HepG2 (cell line): ENCODE results near the gene NKX1-2. TPM values are rescaled to one million over a fixed set of nuclear protein-coding genes. Genes with fewer than 3 reads are reported as not detected.

Experiments
- ARHGAP35 ChIP-seq: sonication (generic); formaldehyde crosslinking; IDR thresholded peaks from 2 replicates; pipeline ENCODE4 v1.9.0; 2022; ENCODE audit warnings: mild to moderate bottlenecking, inconsistent platforms, moderate library complexity, missing genetic modification reagents, borderline replicate concordance
- BHLHE40 ChIP-seq: IDR thresholded peaks from 2 replicates; pipeline ENCODE4 v1.6.1; 2011; ENCODE audit warnings: low read length, improper control_type of control experiment
- ESRRA ChIP-seq: sonication (generic); formaldehyde crosslinking; IDR thresholded peaks from 2 replicates; pipeline ENCODE4 v1.5.1; 2020; ENCODE audit warnings: mild to moderate bottlenecking, low read depth, missing genetic modification reagents
- FOSL2 ChIP-seq: sonication (generic); formaldehyde crosslinking; IDR thresholded peaks from 2 replicates; pipeline ENCODE4 v1.4.0; 2020; ENCODE audit warnings: missing genetic modification reagents
- GATAD1 ChIP-seq: IDR thresholded peaks from 2 replicates; pipeline ENCODE4 v1.6.1; 2016; ENCODE audit warnings: missing genetic modification reagents, missing compliant biosample characterization
- HOXA3 ChIP-seq: sonication (generic); formaldehyde crosslinking; IDR thresholded peaks from 2 replicates; pipeline ENCODE4 v1.5.0; 2020; ENCODE audit warnings: missing genetic modification reagents
- KDM5B ChIP-seq: sonication (generic); formaldehyde crosslinking; IDR thresholded peaks from 2 replicates; pipeline ENCODE4 v1.4.0; 2020; ENCODE audit warnings: missing genetic modification reagents, mild to moderate bottlenecking, borderline replicate concordance
- MBNL3 ChIP-seq: fragments of 250-450 bp; sonication (Bioruptor Pico); conservative IDR thresholded peaks from 2 replicates; pipeline ENCODE4 v1.8.0; 2022; ENCODE audit warnings: mild to moderate bottlenecking, inconsistent platforms
- MTA1 ChIP-seq: sonication (generic); formaldehyde crosslinking; IDR thresholded peaks from 2 replicates; pipeline ENCODE4 v1.4.0; 2020; ENCODE audit warnings: missing genetic modification reagents, mild to moderate bottlenecking, borderline replicate concordance
- MTA3 ChIP-seq: sonication (generic); formaldehyde crosslinking; IDR thresholded peaks from 2 replicates; pipeline ENCODE4 v1.4.0; 2020; ENCODE audit warnings: missing genetic modification reagents
- RARA ChIP-seq: IDR thresholded peaks from 2 replicates; pipeline ENCODE4 v1.6.1; 2016; ENCODE audit warnings: missing genetic modification reagents, missing compliant biosample characterization
- SETDB1 ChIP-seq: sonication (generic); formaldehyde crosslinking; IDR thresholded peaks from 2 replicates; pipeline ENCODE4 v1.5.1; 2020; ENCODE audit warnings: missing genetic modification reagents, mild to moderate bottlenecking, borderline replicate concordance
- SRSF1 ChIP-seq: fragments of 200-400 bp; formaldehyde crosslinking; optimal IDR thresholded peaks from 2 replicates; pipeline ENCODE3; 2017; ENCODE audit warnings: mild to moderate bottlenecking, low read depth, low read length, moderate library complexity
- SYNCRIP ChIP-seq: fragments of 200-400 bp; formaldehyde crosslinking; IDR thresholded peaks from 2 replicates; pipeline ENCODE4 v1.6.1; 2018; ENCODE audit warnings: mild to moderate bottlenecking, low read depth, low read length; ENCODE audit not compliant: insufficient read depth
- TCF7 ChIP-seq: sonication (generic); IDR thresholded peaks from 2 replicates; pipeline ENCODE4 v1.6.1; 2016; ENCODE audit warnings: antibody characterized with exemption, low read depth
- ZEB1 ChIP-seq: IDR thresholded peaks from 2 replicates; pipeline ENCODE4 v1.6.1; 2012; ENCODE audit warnings: mild to moderate bottlenecking, low read depth, inconsistent platforms; ENCODE audit not compliant: insufficient replicate concordance
- ZFX ChIP-seq: sonication (generic); formaldehyde crosslinking; IDR thresholded peaks from 2 replicates; pipeline ENCODE4 v1.4.0; 2020; ENCODE audit warnings: mild to moderate bottlenecking, low read depth, missing genetic modification reagents, moderate library complexity
- ZNF138 ChIP-seq: sonication (generic); formaldehyde crosslinking; IDR thresholded peaks from 2 replicates; pipeline ENCODE4 v1.5.0; 2020; ENCODE audit warnings: mild to moderate bottlenecking, low read depth, missing genetic modification reagents
- ZNF20 ChIP-seq: sonication (generic); formaldehyde crosslinking; IDR thresholded peaks from 2 replicates; pipeline ENCODE4 v1.4.0; 2020; ENCODE audit warnings: mild to moderate bottlenecking, moderate library complexity, missing genetic modification reagents
- ZNF205 ChIP-seq: IDR thresholded peaks from 2 replicates; pipeline ENCODE4 v1.6.1; 2018; ENCODE audit warnings: missing biosample characterization, missing genetic modification reagents
- ZNF251 ChIP-seq: sonication (generic); formaldehyde crosslinking; IDR thresholded peaks from 2 replicates; pipeline ENCODE4 v1.9.0; 2021; ENCODE audit warnings: mild to moderate bottlenecking, missing genetic modification reagents
- ZNF350 ChIP-seq: sonication (generic); formaldehyde crosslinking; IDR thresholded peaks from 2 replicates; pipeline ENCODE4 v1.4.0; 2020; ENCODE audit warnings: mild to moderate bottlenecking, low read depth, missing genetic modification reagents, borderline replicate concordance
- ZNF414 ChIP-seq: sonication (generic); formaldehyde crosslinking; IDR thresholded peaks from 2 replicates; pipeline ENCODE4 v1.5.0; 2020; ENCODE audit warnings: missing genetic modification reagents
- ZNF430 ChIP-seq: sonication (generic); formaldehyde crosslinking; IDR thresholded peaks from 2 replicates; pipeline ENCODE4 v1.9.0; 2021; ENCODE audit warnings: mild to moderate bottlenecking, missing genetic modification reagents
- ZNF782 ChIP-seq: sonication (generic); formaldehyde crosslinking; IDR thresholded peaks from 2 replicates; pipeline ENCODE4 v1.4.0; 2020; ENCODE audit warnings: missing genetic modification reagents, mild to moderate bottlenecking, borderline replicate concordance
- ZSCAN30 ChIP-seq: sonication (generic); formaldehyde crosslinking; IDR thresholded peaks from 2 replicates; pipeline ENCODE4 v1.5.0; 2020; ENCODE audit warnings: mild to moderate bottlenecking, missing genetic modification reagents
- polyA plus RNA-seq, 8 experiments: library from polyadenylated mRNA; depleted of rRNA in 3 of 8; stranded (reverse) in 7 of 8; unstranded in 1 of 8; fragments of >200 nt; fragmentation: Illumina TruSeq in 4 of 8; extraction: Trizol in 4 of 8; gene quantifications; 2 replicates each; pipeline versions ENCODE4 v1.2.1 to v1.2.3, GENCODE V29; 2011 to 2016; ENCODE audit warnings: low read depth in 4 of 8, missing spikeins in 1 of 8, mixed read lengths in 1 of 8; ENCODE audit not compliant: insufficient read depth in 1 of 8
- total RNA-seq, 5 experiments: library from RNA; depleted of rRNA; stranded (reverse); fragments of >200 nt; fragmentation: Illumina TruSeq; extraction: Trizol; gene quantifications; 2 replicates each; pipeline ENCODE4 v1.2.3, GENCODE V29; 2016; ENCODE audit warnings: low read depth in 1 of 5
- TF ChIP-seq, protein P1 (sequence below): sonication (generic); formaldehyde crosslinking; IDR thresholded peaks from 2 replicates; pipeline ENCODE4 v1.4.0; 2020; ENCODE audit warnings: missing genetic modification reagents

Gene NKX1-2
- total and polyA plus RNA-seq, 2 of the 13 experiments (the other 11 are each of a cell fraction or from before 2014, with no cell fraction given), result not detected

DNA sequence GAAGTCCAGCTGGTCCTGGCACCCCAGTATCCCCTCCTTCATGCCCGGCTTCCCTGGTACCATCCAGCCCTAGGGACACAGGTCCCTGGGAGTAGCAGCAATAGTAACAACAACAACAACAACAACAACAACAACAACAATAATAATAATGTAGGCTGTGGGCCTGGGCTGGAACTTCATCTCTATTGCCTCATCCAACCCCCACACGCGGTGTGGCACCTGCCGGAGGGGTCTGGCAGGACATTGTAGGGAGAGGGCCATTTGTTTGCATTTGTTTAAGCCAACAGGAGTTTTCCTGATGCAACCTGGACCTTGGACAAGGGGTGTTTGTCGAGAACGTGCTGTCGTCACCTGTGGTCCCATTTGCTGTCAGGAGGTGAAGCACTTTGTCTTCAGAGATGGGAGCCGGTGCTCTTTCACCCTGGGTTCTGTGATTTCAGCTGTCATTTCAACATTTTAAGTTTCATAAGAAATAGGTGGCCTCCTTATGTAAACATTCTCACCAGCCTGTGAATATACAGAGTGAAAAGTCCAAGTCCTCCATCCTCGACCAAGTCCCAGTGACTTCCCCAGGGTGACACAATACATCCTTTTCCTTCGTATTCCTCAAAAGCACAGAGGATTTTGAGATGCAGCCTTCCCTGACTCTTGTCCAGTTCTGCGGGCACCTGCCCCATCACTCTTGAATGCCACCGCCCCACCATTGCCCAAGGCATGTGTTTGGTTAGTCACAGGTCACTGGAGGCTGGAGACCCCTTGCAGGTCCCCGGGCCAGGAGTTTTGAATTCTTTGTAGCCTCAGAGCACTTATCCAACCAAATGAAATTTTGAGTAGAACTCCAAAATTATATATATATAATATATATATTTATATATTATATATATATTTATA, 21.0 kb upstream of the NKX1-2 start (continued):
- TF ChIP-seq ZNF251 (CRISPR knock-in tag) (no peak), MTA3 (CRISPR knock-in tag) (no peak), SETDB1 (CRISPR knock-in tag) (no peak), ZNF205 (peak; percentile 65; the same call in 1 of the 2 replicates), BHLHE40 (peak; percentile 96), ZNF350 (peak; percentile 93), ESRRA (CRISPR knock-in tag) (no peak; the same call in 1 of the 2 replicates), ZNF430 (CRISPR knock-in tag) (no peak), RARA (peak; percentile 93), MTA1 (peak; percentile 97), MBNL3 (no peak), KDM5B (peak; percentile 57; the same call in 1 of the 2 replicates), SRSF1 (no peak), ZSCAN30 (CRISPR knock-in tag) (no peak), FOSL2 (peak; percentile 87), GATAD1 (peak; percentile 30; the same call in 1 of the 2 replicates), ARHGAP35 (CRISPR knock-in tag) (peak; percentile 66; the same call in 1 of the 2 replicates), HOXA3 (CRISPR knock-in tag) (peak; percentile 98), ZNF414 (peak; percentile 85; the same call in 1 of the 2 replicates), ZNF782 (CRISPR knock-in tag) (no peak), ZNF20 (no peak), SYNCRIP (no peak), TCF7 (peak; percentile 53), ZEB1 (peak; percentile 88), ZFX (peak; percentile 77), ZNF138 (CRISPR knock-in tag) (0 out of 2 replicates have a peak, but pooled peaks have one; percentile 56)
- TF ChIP-seq, protein P1, sequence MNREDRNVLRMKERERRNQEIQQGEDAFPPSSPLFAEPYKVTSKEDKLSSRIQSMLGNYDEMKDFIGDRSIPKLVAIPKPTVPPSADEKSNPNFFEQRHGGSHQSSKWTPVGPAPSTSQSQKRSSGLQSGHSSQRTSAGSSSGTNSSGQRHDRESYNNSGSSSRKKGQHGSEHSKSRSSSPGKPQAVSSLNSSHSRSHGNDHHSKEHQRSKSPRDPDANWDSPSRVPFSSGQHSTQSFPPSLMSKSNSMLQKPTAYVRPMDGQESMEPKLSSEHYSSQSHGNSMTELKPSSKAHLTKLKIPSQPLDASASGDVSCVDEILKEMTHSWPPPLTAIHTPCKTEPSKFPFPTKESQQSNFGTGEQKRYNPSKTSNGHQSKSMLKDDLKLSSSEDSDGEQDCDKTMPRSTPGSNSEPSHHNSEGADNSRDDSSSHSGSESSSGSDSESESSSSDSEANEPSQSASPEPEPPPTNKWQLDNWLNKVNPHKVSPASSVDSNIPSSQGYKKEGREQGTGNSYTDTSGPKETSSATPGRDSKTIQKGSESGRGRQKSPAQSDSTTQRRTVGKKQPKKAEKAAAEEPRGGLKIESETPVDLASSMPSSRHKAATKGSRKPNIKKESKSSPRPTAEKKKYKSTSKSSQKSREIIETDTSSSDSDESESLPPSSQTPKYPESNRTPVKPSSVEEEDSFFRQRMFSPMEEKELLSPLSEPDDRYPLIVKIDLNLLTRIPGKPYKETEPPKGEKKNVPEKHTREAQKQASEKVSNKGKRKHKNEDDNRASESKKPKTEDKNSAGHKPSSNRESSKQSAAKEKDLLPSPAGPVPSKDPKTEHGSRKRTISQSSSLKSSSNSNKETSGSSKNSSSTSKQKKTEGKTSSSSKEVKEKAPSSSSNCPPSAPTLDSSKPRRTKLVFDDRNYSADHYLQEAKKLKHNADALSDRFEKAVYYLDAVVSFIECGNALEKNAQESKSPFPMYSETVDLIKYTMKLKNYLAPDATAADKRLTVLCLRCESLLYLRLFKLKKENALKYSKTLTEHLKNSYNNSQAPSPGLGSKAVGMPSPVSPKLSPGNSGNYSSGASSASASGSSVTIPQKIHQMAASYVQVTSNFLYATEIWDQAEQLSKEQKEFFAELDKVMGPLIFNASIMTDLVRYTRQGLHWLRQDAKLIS (CRISPR knock-in tag), result no peak
